CD4-positive, alpha-beta T cell treated with Interleukin-6 at 100 ng/mL for 8 hours (primary cell): ENCODE data around the gene NUDT22.

Experiments used
- DNase-seq: peaks from one replicate; pipeline ENCODE4 v3.0.0-alpha.2; 2020; ENCODE audit warnings: mixed read lengths, low spot score

NUDT22 gene

DNA sequence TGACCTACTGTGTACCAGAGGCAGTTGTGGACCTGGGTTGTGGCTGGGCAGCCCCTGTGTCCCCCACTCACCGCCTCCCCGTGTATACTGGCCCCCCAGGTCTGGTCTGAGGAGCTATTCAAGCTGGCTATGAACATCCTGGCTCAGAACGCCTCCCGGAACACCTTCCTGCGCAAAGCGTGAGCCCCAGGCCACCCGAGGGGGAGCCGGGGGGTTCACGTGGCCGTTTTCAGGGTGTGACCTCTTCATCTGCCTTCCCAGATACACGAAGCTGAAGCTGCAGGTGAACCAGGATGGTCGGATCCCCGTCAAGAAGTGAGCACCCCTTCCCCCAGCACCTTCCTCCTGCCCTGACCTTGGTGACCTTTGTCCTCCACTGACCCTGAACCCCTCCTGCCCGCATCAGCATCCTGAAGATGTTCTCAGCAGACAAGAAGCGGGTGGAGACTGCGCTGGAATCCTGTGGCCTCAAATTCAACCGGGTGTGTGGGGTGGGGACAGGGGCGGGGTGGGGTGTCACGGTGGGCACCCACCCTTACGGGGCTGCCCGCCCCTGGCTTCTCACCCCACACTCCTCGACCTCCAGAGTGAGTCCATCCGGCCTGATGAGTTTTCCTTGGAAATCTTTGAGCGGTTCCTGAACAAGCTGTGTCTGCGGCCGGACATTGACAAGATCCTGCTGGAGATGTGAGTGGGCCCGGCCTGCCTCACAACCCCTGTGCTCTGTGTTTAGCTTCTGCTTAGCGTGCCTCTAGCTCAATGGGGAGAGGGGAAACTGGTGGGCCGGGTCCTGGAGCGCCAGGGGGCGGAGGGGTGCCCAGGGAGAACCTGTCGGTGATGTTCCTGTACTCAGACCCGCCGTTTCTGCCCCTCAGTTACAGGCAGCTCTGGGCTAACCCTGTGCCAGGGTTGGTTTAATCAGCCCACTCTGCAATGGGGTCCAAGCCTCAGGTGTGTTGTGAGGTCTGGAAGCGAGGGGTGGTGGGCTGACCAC is 29.4 kb downstream of the NUDT22 start:
- no peak for DNase-seq

DNA sequence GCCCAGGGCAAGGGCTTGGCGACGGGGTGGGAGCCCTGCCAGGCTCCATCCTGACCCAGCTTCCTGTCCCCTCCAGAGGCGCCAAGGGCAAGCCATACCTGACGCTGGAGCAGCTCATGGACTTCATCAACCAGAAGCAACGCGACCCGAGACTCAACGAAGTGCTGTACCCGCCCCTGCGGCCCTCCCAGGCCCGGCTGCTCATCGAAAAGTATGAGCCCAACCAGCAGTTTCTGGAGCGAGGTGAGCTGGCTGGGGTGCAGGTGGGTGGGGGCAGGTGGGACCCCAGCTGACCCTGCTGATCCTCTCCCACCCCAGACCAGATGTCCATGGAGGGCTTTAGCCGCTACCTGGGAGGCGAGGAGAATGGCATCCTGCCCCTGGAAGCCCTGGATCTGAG is 30.2 kb downstream of the NUDT22 start:
- no peak for DNase-seq

DNA sequence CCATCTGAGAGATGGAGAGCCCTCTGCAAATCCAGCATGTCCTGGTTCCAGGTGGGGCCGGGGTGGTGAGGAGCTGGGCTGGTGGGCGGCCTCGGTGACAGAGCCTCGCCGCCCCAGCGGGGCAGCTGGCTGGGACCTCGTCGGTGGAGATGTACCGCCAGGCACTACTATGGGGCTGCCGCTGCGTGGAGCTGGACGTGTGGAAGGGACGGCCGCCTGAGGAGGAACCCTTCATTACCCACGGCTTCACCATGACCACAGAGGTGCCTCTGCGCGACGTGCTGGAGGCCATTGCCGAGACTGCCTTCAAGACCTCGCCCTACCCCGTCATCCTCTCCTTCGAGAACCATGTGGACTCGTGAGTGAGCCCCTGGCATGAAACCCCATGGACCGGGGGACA is 32.3 kb downstream of the NUDT22 start:
- no peak for DNase-seq

DNA sequence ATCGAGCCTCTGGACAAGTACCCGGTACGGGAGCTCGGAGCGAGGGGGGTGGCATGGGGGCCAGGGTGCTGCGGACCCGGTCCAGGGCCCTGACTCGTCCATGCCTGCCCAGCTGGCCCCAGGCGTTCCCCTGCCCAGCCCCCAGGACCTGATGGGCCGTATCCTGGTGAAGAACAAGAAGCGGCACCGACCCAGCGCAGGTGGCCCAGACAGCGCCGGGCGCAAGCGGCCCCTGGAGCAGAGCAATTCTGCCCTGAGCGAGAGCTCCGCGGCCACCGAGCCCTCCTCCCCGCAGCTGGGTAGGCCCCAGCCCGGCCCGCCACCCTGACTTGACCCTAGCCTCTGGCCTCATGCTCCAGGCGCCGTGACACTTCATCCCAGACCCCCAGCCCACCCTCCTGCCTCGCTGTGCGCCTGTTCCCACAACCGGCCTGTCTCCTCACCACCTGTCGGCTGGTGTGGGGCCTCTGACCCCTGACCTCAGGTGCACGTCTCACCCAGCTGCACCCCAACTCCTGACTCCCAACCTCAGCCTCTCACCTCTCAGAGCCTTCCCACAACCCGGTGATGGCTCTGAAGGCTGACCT is 33.0 kb downstream of the NUDT22 start:
- DNase-seq, result no peak

DNA sequence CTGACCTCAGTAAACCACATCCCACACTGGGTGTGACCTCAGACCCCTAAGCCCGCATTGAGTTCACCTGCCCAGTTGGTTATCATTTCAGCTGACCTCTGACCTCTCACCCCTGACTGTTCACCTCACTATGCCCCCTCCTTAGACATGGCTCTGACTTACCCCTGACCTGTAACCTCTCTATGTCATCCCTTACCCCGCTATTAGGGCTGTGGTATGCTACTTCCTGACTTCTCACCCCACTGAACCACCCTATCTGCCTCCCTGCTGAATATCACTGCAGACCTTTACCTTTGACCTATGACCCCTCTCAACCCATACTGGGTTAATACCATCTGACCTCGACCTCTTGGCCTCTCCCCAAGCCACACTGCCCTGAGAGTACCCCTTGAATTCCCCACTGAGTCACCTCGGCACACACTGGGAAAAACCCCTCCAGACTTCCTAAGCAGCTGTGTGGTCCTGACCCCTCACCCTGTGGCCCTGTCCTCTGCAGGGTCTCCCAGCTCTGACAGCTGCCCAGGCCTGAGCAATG is 33.5 kb downstream of the NUDT22 start:
- DNase-seq, result no peak

DNA sequence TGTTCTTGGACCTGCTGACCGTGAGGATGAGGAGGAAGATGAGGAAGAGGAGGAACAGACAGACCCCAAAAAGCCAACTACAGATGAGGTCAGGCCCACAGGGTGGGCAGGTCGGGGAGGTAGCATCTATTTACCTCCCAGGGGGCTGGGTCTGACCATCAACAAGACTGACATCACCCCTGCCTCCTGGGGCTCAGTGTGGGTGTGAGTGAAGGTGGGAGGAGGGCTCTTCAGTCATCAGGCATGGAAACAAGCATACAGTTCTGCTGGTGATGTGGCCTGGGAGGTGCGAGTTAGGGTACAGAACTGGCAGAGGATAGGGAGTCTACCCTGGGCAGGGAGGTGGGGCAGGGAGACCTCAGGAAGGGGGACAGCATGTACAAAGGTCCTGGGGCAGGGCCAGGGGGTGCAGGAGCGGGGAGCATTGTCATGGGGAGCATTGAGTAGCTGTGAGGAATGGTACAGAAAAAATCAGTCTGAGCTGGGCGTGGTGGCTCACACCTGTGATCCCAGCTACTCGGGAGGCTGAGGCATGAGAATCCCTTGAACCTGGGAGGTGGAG is 34.2 kb downstream of the NUDT22 start:
- no peak for DNase-seq

DNA sequence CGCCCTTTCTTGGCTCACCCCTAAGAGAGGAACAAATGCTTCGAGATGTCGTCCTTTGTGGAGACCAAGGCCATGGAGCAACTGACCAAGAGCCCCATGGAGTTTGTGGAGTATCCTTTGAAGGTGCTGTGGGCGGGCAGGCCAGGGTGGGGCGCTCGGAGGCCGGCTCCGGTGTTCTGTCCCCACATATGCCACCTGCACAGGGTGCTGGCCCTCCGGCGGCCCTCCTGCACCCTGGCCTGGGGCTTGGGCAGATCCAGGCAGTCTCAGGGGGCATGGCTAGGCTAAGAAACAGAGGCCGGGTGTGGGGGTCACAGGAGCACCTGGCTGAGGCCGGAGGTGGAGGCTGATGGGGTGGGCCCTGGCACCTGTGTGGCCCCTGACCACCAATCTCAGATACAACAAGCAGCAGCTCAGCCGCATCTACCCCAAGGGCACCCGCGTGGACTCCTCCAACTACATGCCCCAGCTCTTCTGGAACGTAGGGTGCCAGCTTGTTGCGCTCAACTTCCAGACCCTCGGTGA is 35.5 kb downstream of the NUDT22 start:
- DNase-seq, result no peak

DNA sequence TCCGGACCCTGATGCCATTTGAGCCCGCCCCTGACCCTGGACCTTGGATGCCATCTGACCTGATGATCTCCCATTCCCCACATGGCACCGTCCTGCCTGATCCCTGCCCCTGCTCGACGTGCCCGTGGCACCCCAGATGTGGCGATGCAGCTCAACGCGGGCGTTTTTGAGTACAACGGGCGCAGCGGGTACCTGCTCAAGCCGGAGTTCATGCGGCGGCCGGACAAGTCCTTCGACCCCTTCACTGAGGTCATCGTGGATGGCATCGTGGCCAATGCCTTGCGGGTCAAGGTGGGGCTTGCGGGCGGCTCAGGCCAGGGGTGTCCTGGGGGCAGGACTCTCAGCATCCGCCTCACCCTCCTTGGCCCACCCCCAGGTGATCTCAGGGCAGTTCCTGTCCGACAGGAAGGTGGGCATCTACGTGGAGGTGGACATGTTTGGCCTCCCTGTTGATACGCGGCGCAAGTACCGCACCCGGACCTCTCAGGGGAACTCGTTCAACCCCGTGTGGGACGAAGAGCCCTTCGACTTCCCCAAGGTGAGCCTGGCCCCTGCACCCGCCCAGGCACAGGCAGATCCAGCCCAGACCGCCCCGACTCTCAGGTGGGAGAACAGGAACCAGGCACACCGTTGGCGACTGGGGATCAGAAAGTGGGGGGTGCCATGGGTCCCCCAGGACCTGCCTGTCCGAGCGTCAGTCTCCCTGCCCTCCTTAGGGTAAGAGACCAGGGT is 36.4 kb downstream of the NUDT22 start:
- no peak for DNase-seq

DNA sequence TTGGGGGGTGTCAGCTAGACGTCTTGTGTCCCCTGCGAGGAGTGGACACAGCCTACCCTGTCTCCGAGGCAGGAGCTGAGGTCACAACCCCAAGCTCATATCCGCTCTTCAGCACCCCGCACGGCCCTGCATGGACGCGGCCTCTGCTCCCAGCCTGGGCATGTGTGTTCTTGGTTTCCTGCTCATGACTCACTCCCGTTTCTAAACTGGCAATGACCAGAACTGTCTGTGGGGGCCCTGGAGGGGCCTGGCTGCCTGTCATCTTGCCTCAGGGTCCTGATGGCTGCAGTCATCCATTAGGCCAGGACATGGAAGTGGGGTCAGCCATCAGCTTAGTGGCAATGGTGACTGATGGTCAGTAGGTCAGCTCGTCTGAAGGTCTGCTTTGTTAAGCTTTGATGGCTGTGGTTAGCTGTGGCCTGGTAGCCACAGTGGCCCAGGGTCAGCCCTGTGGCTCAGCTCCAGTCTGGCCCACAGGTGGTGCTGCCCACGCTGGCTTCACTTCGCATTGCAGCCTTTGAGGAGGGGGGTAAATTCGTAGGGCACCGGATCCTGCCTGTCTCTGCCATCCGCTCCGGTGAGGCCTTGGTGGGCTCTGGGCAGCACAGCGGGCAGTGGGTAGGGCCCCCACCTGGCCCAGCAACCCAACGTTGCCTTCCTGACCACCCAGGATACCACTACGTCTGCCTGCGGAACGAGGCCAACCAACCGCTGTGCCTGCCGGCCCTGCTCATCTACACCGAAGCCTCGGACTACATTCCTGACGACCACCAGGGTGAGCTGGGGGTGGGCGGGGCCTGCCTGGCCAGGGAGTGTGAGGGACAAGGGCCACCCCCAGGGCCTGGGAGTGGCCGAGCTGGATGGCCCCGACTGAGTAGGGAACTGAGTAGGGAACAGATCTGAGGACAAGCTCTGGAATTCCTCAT is 37.2 kb downstream of the NUDT22 start:
- DNase-seq, result no peak

DNA sequence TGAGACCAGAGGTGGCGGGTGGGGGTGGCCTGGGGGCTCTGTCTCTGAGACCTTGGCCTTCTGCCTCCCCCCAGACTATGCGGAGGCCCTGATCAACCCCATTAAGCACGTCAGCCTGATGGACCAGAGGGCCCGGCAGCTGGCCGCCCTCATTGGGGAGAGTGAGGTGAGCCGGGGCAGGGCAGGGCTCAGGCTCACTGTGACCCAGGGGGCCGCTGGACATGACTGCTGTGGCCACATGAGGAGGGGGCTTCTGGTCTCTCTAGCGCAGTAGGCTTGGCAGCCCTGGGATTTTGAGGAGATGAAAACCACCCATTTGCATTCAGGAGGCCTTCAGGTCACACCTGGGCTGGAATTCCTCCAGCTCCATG is 37.9 kb downstream of the NUDT22 start:
- no peak for DNase-seq

DNA sequence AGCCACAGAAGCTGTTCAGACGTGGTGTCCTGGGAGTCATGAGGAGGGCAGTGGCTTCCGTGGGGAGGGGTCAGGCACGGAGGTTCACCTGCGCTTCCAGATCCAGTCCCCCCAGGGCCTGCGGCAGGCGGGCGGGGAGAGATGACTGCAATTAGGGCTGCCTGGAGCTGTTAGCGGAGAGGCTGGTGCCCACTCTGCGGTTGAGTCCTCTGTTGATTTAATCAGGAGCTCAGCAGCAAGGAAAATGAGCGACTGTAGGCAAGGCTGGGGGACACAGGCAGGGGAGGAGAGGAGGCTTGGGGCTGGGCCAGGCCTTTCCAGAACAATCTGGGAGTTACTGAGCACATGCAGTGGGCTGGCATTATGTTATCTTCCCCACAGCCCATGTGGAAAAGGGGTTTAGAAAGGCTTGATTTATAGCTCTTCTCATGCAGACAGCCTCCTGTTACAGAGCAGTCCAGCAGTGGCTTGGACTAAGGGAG is 38.3 kb downstream of the NUDT22 start:
- no peak for DNase-seq

DNA sequence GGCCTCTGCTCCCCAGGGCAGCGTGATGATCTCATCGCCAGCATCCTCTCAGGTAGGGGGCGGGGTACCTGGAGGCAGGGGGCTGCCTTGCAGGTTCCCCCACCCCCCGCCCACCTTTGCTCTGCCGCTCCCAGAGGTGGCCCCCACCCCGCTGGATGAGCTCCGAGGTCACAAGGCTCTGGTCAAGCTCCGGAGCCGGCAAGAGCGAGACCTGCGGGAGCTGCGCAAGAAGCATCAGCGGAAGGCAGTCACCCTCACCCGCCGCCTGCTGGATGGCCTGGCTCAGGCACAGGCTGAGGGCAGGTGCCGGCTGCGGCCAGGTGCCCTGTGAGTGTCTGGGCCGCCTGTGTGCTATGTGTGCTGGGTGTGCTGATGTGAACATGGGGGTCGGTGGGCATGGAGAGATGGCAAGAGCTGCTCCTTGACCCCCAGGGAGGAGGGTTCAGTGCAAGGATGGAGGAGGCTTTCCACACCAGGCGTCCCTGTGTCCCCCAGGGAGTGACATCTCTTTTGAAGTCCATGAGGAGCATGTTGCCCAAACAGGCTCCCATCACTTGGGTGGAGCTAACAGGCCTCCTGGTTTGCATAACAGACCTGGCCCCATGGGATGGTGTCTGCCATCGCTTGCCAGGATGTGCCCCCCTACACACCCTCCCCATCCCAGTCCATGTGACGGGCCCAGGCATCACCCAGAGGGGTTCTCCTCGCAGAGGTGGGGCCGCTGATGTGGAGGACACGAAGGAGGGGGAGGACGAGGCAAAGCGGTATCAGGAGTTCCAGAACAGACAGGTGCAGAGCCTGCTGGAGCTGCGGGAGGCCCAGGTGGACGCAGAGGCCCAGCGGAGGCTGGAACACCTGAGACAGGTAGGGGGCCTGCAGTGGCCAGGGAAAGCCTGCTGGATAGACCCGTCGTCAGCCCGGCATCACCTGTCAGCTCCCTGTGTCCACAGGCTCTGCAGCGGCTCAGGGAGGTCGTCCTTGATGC is 39.4 kb downstream of the NUDT22 start:
- no peak for DNase-seq

DNA sequence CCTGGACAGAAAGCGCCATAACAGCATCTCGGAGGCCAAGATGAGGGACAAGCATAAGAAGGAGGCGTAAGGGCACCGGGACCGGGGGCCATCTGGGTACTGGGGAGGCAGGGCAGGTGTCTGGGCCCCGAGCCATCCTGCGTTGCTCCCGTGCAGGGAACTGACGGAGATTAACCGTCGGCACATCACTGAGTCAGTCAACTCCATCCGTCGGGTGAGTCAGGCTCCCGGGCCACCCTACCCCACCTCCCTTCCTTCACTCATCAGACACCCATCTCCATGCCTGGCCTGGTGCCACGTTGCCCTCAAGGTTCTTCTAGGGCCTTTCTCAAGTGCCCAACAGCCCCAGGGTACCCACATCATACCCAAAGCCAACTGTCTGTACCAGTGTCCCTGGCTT is 40.3 kb downstream of the NUDT22 start:
- DNase-seq, result no peak

DNA sequence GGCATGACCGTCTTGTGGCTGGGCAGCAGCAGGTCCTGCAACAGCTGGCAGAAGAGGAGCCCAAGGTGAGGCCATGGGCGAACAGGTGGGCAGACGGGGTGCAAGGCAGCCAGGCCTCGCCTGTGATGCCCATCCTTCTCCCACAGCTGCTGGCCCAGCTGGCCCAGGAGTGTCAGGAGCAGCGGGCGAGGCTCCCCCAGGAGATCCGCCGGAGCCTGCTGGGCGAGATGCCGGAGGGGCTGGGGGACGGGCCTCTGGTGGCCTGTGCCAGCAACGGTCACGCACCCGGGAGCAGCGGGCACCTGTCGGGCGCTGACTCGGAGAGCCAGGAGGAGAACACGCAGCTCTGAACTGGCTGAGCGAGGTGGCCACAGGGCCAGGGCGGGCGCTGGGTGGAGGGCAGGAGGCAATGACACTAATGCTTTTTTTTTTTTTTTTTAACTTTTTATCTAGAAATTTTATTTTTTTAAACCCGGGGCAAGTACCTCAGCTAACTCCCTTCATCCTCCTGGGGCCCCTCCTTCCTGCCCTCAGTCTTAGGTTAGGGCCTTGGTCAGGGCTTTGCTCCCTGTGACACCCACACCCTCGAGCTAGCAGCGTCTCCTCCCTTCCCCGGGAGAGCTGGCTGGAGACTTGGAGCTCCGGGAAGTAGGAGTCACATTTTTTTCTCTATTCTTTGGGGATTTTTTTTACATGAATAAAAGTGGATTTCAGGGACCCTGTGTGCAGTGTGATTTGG is 41.3 kb downstream of the NUDT22 start:
- no peak for DNase-seq

DNA sequence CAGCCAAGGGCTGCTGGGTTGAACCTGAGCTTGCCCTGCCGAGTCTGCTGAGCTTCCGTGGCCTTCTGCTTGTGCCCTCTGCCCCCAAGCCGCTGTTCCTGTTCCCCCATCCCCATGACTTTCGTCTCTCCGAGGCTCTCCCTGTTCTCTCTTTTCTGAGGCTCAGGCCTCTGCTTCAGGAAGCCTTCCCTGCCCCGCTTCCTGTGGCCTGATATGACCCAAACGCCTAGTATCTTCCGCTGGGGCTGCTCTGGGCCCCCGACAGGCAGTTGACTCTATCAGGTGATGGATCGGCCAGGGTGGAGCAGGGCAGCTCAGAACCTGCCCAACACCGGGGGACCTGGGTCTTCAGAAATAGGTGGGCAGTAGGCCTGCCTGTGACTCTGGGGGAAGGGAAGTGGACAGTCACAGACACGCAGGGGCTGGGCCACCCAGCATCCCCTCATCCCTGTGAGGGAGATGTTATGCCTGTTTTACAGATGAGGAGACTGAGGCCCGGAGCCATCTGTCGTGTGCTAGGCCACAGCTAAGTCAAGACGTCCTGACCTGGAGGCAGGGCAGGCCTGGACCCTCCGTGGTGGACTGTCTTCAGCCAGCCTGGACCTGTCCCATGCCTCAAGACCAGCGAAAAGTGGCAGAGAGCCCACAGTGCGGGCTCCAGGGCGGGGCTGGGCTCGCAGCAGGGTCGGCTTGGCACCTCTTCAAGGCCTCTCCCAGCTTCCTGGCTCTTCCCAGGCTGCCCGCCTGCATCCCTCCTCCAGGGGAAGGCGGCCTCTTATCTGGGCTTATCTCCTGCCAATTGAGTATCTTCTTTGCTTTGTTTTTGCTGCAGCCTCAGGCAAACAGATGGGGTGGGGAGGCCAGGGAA is 42.2 kb downstream of the NUDT22 start:
- no peak for DNase-seq

DNA sequence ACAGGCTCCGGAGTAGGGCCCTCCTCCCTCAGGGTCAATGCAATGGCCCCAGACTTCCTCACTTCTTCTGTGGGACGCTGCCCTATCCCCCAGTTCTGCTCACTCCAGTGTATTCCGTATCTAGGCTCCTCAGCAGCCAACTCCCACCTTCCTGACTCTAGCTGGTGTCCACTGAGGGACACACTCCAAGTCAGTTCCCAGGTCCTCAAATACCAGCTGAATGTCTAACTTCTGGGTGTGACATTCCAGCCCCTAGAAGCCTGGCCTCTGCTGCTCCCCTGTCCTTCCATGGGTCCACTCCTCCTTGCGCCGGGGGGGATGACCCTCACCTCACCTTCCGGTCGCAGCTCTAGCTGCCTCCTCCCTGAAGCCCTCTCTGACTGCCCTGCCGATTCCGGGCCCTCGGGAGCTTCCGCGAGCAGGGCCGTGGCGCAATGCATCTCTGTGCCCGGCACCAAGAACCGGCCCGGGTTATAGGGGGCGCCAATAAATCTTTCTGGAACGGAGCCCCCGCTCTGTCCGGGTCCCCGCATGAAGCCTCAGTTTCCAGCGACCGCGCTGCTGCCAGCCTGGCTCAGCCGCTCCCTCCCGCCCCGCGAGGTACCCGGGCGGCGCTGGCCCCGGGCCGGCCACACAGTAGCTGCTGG is 42.9 kb downstream of the NUDT22 start:
- peak; percentile 39 for DNase-seq

DNA sequence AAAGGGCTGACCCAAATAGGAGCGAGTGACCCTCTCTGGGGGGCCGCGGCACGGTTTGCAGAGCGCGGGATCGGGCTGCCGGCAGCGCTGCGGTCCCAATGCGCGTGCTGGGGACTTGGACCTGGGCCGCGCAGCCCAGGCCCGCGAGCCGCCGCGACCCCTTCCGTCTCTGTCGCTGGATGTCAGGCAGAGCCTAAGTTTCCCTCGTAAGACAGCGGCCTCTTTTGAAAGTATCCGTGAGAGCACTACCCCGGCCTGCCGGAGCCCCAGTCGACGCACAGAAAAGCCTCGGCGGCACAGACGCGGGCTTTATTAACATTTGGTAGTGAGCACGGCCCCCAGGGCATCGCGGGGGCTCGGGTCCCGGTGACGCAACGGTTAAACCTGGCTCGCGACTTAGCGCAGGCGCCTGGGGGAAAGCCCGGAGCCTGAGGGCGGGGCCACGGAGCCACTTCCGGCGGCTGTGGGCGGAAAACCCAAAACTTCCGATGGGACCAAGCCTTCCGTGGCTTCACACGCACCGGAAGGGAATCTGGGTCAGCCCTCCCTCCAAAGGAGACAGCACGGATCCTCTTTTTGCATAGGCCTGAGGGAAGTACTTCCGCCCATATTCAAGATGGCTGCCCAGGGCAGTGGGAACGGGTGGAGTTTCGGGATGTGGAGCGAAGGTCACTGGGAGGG is 43.6 kb downstream of the NUDT22 start:
- DNase-seq, result peak; percentile 98
